ENCODE measurements around the gene CARS2. TPM values are rescaled to one million over a fixed set of nuclear protein-coding genes. Genes with fewer than 3 reads are reported as not detected.

Gene CARS2
- total and polyA plus RNA-seq, 2 experiments from 2014 or later, result 75.7 to 96.7 TPM

GRCh38 chr13:110652231-110652730 lies 53.6 kb downstream of the CARS2 start:
- Histone ChIP-seq H3K9ac (no peak overlapping the region), H3K9me3 (ENCODE audit: low read depth) (no peaks in the 10 kb centered on the region), H3K4me3 (no peak overlapping the region), H2AFZ (no peak overlapping the region), H3K27ac (no peak overlapping the region), H4K20me1 (ENCODE audit: insufficient read depth) (no peaks in the 10 kb centered on the region), H3K79me2 (ENCODE audit: insufficient read depth) (no peaks in the 10 kb centered on the region; the same call in 1 of the 2 replicates), H3K36me3 (ENCODE audit: low read depth) (0 out of 2 replicates have a peak, but pooled peaks cover 4% of the 10 kb centered on the region), H3K4me1 (ENCODE audit: insufficient read depth) (no peaks in the 10 kb centered on the region), H3K27me3 (replicated peaks; ENCODE audit: insufficient read depth) (no peaks in the 10 kb centered on the region), H3K9me2 (ENCODE audit: insufficient read depth) (no peaks in the 10 kb centered on the region), H3F3A (ENCODE audit: insufficient read depth) (no peaks in the 10 kb centered on the region), H3K4me2 (ENCODE audit: unreplicated experiment) (no peak overlapping the region)
- no peak for TF ChIP-seq EZH2phosphoT487 (IDR thresholded peaks at IDR 0.05; ENCODE audit: insufficient read depth, low read depth)
- no peak for TF ChIP-seq EZH2 (IDR thresholded peaks at IDR 0.05; ENCODE audit: insufficient read depth, poor library complexity, severe bottlenecking)
- in situ Hi-C loops (cut with MboI), result no loop called here
- no peak for DNase-seq
- WGBS, 2 experiments (ENCODE audit: low coverage in 1 of 2, low lambda C conversion rate in 2 of 2, missing lambda C conversion rate in 2 of 2), result 84 to 86% methylated on average over 10 of the region's 10 CpGs

- Histone ChIP-seq H3F3A (ENCODE audit: insufficient read depth) (no peaks in the 10 kb centered on the region), H3K9ac (no peak overlapping the region), H3K4me1 (ENCODE audit: insufficient read depth) (no peaks in the 10 kb centered on the region), H3K27me3 (replicated peaks; ENCODE audit: insufficient read depth) (no peaks in the 10 kb centered on the region), H3K79me2 (ENCODE audit: insufficient read depth) (no peaks in the 10 kb centered on the region; the same call in 1 of the 2 replicates), H3K9me2 (ENCODE audit: insufficient read depth) (no peaks in the 10 kb centered on the region), H3K4me3 (no peak overlapping the region), H3K9me3 (ENCODE audit: low read depth) (no peaks in the 10 kb centered on the region), H3K27ac (no peak overlapping the region), H4K20me1 (ENCODE audit: insufficient read depth) (no peaks in the 10 kb centered on the region), H3K4me2 (ENCODE audit: unreplicated experiment) (no peak overlapping the region), H2AFZ (no peak overlapping the region), H3K36me3 (ENCODE audit: low read depth) (0 out of 2 replicates have a peak, but pooled peaks cover under 1% of the 10 kb centered on the region)
- no peak for DNase-seq
- 85 to 87% methylated on average over 16 of the region's 16 CpGs for WGBS, 2 experiments (ENCODE audit: low coverage in 1 of 2, low lambda C conversion rate in 2 of 2, missing lambda C conversion rate in 2 of 2)
- TF ChIP-seq EZH2phosphoT487 (IDR thresholded peaks at IDR 0.05; ENCODE audit: insufficient read depth, low read depth) (no peak), EZH2 (IDR thresholded peaks at IDR 0.05; ENCODE audit: insufficient read depth, poor library complexity, severe bottlenecking) (no peak)
- in situ Hi-C loops (cut with MboI), result no loop called here
Observed at GRCh38 chr13:110651726-110652230, 54.1 kb downstream of the CARS2 start.

GRCh38 chr13:110651271-110651670 lies 54.6 kb downstream of the CARS2 start:
- Histone ChIP-seq H3K9ac (no peak overlapping the region), H3K36me3 (ENCODE audit: low read depth) (no peaks in the 10 kb centered on the region), H3K27ac (no peak overlapping the region), H3K9me3 (ENCODE audit: low read depth) (no peaks in the 10 kb centered on the region), H3K4me3 (no peak overlapping the region), H3K9me2 (ENCODE audit: insufficient read depth) (no peaks in the 10 kb centered on the region), H2AFZ (no peak overlapping the region), H3K4me2 (ENCODE audit: unreplicated experiment) (no peak overlapping the region), H3K4me1 (ENCODE audit: insufficient read depth) (no peaks in the 10 kb centered on the region), H3K79me2 (ENCODE audit: insufficient read depth) (no peaks in the 10 kb centered on the region; the same call in 1 of the 2 replicates), H4K20me1 (ENCODE audit: insufficient read depth) (no peaks in the 10 kb centered on the region), H3F3A (ENCODE audit: insufficient read depth) (no peaks in the 10 kb centered on the region), H3K27me3 (replicated peaks; ENCODE audit: insufficient read depth) (no peaks in the 10 kb centered on the region)
- 83 to 90% methylated on average over 14 of the region's 14 CpGs for WGBS, 2 experiments (ENCODE audit: low coverage in 1 of 2, low lambda C conversion rate in 2 of 2, missing lambda C conversion rate in 2 of 2)
- in situ Hi-C loops (cut with MboI), result no loop called here
- DNase-seq, result no peak
- TF ChIP-seq EZH2 (IDR thresholded peaks at IDR 0.05; ENCODE audit: insufficient read depth, poor library complexity, severe bottlenecking), result no peak
- TF ChIP-seq EZH2phosphoT487 (IDR thresholded peaks at IDR 0.05; ENCODE audit: insufficient read depth, low read depth), result no peak

GRCh38 chr13:110650436-110650835 lies 55.5 kb downstream of the CARS2 start:
- no peak for DNase-seq
- Histone ChIP-seq H3K36me3 (ENCODE audit: low read depth) (no peaks in the 10 kb centered on the region), H3K9me2 (ENCODE audit: insufficient read depth) (no peaks in the 10 kb centered on the region), H3K4me2 (ENCODE audit: unreplicated experiment) (no peak overlapping the region), H3K27me3 (replicated peaks; ENCODE audit: insufficient read depth) (no peaks in the 10 kb centered on the region), H4K20me1 (ENCODE audit: insufficient read depth) (no peaks in the 10 kb centered on the region), H2AFZ (no peak overlapping the region), H3K79me2 (ENCODE audit: insufficient read depth) (no peaks in the 10 kb centered on the region; the same call in 1 of the 2 replicates), H3K4me3 (no peak overlapping the region), H3K9ac (no peak overlapping the region), H3K27ac (no peak overlapping the region), H3K4me1 (ENCODE audit: insufficient read depth) (no peaks in the 10 kb centered on the region), H3F3A (ENCODE audit: insufficient read depth) (no peaks in the 10 kb centered on the region), H3K9me3 (ENCODE audit: low read depth) (no peaks in the 10 kb centered on the region)
- WGBS, 2 experiments (ENCODE audit: low coverage in 1 of 2, low lambda C conversion rate in 2 of 2, missing lambda C conversion rate in 2 of 2), result 89 to 94% methylated on average over 14 of the region's 14 CpGs
- in situ Hi-C loops (cut with MboI), result no loop called here
- TF ChIP-seq EZH2phosphoT487 (IDR thresholded peaks at IDR 0.05; ENCODE audit: insufficient read depth, low read depth) (no peak), EZH2 (IDR thresholded peaks at IDR 0.05; ENCODE audit: insufficient read depth, poor library complexity, severe bottlenecking) (no peak)
